Thyroid gland (tissue), 4 donors: ENCODE data around the gene PARD3B.

Experiments
- CTCF ChIP-seq, 6 experiments: fragments of 200-600 bp in 3 of 6; fragments of 450-650 bp in 3 of 6; sonication (generic) in 3 of 6; IDR thresholded peaks; one replicate each; pipeline ENCODE4 v1.5.1; 2016 to 2019; ENCODE audit warnings: antibody characterized with exemption in 6 of 6, mild to moderate bottlenecking in 2 of 6, inconsistent platforms in 1 of 6, moderate library complexity in 1 of 6
- POLR2A ChIP-seq, 2 donors: fragments of 450-650 bp; IDR thresholded peaks; one replicate each; pipeline ENCODE4 v1.6.1; 2017; ENCODE audit warnings: antibody characterized with exemption in 2 of 2, mild to moderate bottlenecking in 2 of 2, moderate library complexity in 1 of 2

GRCh38 chr2:205520311-205520710 is 975.0 kb downstream of the PARD3B start:
- TF ChIP-seq CTCF (IDR thresholded peaks at IDR 0.05) (no peak), POLR2A (IDR thresholded peaks at IDR 0.05) (no peak)
